ENCODE measurements around the gene CD24.
"Not testable (repeated sequence)": the region's sequence is repeated elsewhere in the genome, so short reads cannot be mapped to it uniquely, and the experiment has no call there.

Gene CD24, protein sequence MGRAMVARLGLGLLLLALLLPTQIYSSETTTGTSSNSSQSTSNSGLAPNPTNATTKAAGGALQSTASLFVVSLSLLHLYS

DNA sequence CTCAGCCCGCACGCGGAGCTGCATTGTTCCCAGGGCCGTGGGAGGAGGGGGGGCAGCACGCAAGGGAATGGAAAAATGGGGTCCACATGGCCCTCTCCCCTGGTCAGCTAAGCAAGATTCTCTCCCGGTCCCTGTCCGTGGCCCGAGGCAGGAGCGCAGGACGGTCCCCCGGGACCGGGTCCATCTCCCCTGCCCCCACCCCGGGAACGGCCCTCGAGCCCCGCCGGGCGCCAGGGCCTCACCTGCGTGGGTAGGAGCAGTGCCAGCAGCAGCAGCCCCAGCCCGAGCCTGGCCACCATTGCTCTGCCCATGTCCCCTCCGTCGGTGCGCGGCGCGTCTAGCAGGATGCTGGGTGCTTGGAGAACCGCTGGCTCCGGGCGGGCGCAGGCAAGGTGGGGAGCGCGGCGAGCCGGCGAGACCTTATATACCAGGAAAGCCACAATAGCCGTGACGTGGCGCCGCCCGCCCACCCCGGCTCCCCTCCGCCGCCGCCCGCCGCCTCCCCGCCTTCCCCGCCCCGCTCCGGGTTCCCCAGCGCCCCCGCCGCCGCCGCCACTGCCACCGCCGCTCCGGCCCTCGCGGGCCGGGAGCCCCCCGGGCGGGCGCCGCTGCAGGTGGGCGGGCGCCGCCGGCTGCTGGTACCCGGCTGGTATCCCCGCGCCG, at the start of gene CD24:
Gene CD24 (minus strand): TSS at position 394 of the 663 bp plus-strand sequence. CDS start 83 bp downstream, at position 311.
- DNase-seq (ENCODE audit: low spot score) = peak; percentile 65

DNA sequence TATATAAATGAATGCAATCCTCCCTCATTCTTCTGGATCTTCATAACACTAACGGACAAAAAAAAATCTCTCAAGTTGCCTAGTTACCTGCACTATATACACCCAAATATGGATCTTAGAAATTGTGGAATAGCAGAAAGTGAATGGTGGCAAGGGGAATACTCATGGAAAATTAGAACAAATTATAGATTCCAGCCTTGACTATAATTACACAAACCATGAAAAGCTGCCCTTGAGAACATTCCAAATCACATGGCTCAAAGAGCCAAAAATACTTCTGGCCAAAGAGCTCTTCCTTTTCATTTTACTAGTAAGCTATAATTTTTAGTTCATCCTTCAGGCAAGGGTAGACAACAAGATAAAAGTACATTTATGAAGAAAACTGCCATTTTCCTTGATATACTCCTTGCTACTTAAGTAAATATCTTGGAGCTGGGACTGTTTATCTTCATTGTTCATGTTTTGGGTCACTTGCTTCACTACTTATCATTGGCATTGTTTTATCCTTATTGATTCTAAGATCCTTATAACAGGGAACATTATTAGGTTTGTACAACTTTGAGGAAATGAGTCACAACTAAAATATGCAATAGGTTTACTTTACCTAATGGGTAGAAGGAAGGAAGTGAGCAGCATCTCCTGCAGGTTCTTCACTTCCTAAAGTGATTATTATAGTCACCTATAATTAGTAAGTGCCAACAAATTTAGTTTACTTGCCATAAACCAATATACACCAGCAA, 47.1 kb upstream of the CD24 start:
- no peak for DNase-seq (ENCODE audit: low spot score)

DNA sequence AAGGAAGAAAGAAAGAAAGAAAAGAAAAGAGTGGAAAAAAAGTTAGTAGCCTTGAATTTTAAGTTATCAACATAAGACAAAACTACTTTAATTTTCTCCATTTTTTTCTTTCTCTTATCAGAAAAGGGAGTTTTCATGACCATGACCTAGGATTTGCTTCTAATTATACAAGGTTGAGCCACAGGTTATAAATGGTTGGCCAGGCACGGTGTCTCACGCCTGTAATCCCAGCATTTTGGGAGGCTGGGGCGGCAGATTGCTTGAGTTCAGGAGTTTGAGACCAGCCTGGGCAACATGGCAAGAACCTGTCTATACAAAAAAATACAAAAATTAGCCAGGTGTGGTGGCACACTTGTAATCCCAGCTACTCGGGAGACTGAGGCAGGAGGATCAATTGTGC, 45.7 kb upstream of the CD24 start:
- DNase-seq (ENCODE audit: low spot score) = no peak

DNA sequence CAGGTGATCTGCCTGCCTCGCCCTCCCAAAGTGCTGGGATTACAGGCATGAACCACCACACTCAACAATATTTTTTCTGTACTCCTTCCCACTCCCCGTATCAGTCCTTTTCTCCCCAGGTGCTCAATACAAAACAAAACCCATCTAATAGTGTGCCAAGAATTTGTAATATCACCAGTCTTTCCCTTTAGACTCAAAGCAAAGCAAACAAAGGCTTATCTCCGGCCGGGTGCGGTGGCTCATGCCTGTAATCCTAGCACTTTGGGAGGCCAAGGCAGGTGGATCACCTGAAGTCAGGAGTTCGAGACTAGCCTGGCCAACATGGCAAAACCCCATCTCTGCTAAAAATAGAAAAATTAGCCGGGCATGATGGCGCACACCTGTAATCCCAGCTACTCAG, 45.1 kb upstream of the CD24 start:
- not testable (repeated sequence) for DNase-seq (ENCODE audit: low spot score)

DNA sequence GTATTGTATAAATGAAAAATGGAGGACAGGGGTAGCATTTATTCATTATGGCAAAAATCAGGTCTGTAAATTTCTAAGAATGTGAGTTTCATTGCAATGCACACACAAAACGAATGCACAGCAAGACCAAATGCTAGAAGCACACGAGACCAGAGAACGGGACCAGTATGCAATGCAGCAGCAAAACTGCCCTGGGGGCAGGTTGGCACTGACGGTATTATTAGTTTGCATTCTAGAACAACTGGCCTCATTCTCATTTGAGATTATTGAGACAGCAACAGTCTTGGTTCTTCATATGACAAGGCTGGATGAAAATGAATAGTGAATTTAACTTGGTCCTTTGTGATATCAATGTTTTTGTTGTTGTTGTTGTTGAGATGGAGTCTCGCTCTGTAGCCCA, 44.5 kb upstream of the CD24 start:
- no peak for DNase-seq (ENCODE audit: low spot score)

DNA sequence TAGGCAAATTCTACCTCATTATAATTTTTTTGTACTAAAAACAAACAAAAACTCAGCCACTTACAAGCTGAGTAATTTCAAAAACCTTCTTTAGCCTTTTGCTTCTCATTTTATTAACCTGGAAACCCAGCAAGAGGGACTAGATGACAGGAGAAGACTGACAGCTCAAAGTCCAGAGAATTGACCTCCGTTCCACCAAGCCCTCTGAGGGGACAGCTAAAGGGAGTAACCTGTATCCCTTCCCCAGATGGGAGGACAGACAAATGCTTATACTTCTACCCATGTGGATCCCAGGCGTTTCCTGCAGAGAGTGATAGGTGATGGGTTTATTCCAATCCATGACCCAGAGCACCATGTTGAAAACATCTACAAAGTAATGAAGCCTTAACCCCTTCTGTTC, 35.0 kb upstream of the CD24 start:
- no peak for DNase-seq (ENCODE audit: low spot score)

DNA sequence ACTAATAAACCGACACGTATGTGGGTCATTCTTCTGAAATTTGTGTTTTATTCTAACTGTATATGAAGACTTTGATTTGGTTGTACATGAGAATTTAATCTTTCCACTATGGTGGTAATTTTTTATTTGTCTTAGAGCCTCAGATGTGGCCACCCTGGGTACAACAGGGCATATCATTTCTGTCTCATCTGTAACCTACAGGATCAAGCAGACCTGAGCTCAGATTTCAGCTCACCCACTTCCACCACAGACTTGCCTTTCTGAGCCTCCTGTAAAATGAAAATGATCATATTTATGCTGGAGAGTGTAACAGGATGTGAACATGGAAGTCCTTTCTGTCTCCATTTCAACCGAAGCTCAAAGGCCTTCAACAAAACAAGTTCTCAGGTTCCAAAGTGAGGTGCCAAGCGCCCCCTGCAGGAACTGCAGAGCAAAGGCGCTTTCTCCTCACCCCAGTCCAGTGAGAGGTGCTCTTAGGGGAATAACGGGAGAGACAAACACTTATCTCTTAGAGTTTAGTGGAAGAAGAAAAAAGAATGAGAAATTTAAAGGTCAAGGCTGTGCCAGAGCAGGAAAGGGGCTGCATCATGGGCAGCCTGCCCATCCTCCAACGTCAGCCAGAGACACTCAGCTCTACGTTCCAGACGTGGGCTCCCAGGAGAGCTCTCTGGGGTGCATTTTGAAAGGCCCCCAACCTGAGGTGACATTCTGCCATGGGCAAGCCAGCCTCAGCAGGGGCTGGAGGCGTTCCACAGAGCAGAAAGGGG, 23.0 kb upstream of the CD24 start:
- peak; percentile 49 for DNase-seq (ENCODE audit: low spot score)

DNA sequence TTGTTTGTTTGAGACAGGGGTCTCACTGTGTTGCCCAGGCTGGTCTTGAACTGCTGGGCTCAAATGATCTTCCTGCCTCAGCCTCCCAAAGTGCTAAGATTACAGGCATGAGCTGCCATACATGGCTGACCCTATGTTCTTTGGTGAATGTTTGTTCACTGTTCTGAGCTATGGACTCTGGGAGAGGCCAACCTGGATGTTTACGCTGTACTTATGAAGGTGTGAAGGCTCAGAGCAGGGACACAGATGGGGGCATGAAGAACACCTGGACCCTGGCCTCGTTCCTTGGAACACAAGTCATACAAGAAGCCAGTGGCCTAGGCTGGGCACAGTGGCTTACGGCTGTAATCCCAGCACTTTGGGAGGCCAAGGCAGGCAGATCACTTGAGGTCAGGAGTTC, 21.1 kb upstream of the CD24 start:
- no peak for DNase-seq (ENCODE audit: low spot score)

DNA sequence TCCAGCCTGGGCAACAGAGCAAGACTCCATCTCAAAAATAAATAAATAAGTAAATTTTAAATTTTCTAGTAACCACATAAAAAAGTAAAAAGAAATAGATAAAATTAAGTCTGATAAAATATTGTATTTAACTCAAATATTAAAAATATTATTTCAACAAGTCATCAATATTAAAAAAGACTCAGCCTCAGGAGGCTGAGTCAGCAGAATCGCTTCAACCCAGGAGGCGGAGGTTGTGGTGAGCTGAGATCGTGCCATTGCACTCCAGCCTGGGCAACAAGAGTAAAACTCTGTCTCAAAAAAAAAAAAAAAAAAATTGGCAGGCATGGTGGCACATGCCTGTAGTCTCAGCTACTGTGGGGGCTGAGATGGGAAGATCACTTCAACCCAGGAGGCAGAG, 15.2 kb upstream of the CD24 start:
- DNase-seq (ENCODE audit: low spot score) = not testable (repeated sequence)

DNA sequence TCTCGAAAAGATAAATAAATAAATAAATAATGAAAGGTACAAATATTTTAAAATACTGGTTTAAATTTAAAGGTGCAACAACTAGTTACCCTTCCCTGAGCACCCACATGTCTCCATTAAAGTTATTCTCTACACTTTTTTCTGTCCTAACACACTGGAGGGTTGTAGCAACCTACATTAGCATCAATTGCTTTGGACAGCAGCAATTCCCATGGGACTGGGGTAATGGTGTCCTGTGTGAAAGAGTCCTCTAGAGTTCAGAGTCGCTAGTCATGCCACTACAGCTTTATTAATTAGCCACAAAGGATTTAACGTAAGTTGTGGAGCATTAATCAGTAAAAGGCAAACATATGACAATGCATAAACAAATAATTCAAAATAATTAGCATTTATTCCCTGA, 14.1 kb upstream of the CD24 start:
- no peak for DNase-seq (ENCODE audit: low spot score)

DNA sequence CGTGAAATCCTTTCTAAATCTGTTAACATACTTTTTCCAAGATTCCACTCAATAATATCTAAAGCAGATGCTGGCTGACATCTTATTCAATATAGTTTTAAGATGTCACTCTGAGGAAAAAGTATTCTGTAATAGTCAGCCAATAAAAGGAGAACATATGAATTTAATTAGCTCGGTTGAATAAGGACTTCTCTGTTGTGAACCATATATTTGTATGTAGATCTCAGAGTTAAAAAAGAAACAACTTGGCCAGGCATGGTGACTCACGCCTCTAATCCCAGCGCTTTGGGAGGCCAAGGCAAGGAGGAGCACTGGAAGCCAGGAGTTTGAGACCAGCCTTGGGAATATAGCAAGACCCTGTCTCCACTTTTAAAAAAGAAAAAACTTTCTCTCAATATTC, 7.4 kb upstream of the CD24 start:
- DNase-seq (ENCODE audit: low spot score) = no peak

DNA sequence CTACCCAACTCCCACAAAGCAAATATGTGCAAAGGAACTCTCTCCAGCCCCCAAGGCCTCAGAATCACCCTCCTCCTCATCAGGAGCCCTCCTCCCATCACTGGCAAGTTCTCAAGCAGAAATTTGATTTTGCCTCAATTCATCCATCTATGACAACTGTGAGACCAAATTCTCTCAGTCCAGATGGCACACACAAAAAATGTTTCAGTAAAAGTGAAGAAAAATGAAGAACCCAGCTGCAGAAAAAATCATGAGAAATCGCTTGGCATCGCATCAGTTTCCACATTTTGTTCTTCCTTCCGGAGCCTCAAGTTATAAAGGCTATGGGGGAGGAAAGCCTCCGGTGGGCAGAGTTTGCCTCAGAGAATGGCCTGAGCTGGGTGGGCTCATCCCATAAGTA, 6.4 kb upstream of the CD24 start:
- no peak for DNase-seq (ENCODE audit: low spot score)

DNA sequence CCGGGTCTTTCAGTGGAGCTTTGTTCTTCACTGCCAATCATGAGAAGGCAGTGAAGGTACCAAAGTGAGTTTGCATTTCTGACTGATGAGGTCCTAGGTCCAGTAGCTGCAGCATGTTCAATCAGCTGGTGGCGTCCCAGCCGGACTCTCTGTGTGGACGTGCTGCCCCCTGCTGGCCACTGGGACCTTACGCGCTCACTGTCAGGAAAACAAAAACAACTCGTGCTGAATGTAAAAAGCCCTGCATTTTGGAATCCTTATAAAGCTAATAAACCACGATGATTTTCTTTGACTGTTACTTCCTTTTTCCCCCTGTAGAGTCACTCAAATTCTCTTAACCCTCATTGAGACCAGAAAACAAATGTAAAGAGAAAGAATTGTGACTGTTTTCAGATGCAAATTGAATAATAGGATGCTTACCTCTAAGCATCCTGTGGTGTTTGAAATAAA, 4.9 kb upstream of the CD24 start:
- peak; percentile 83 for DNase-seq (ENCODE audit: low spot score)

DNA sequence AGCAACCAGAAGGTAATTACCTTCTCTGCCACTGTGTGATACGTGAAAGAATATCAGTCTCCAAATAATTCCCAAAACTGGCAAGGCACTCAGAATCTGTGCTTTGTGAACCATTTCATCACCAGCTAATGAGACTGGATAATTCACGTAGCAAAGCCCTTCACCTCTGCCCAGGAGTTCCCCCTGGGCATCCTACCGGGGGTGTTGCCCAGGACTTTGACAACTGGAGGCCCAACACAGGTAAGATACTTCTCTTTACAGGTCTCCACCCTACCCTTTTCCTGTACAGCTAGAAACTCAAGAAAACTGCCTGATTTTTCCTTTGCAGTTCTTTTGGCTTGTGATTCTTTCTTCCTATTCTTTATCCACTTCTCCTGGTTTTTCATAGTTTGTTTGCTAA, 2.7 kb upstream of the CD24 start:
- no peak for DNase-seq (ENCODE audit: low spot score)

DNA sequence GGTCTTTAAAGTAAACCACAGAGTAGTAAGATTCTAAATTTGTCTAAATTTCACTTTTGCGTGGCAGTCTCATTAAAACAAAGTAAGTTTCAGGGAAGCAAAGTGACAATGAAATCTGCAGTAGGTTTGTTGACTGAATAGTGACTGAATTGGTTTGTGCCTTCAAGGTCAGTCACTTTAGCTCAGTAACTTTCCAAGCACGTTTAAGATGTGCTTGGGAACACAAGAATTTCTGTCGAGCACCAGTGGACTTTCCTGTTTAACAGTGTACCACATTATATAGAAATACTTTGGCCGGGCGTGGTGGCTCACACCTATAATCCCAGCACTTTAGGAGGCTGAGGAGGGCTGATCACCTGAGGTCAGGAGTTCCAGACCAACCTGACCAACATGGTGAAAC, 1.7 kb upstream of the CD24 start:
- peak; percentile 29 for DNase-seq (ENCODE audit: low spot score)

DNA sequence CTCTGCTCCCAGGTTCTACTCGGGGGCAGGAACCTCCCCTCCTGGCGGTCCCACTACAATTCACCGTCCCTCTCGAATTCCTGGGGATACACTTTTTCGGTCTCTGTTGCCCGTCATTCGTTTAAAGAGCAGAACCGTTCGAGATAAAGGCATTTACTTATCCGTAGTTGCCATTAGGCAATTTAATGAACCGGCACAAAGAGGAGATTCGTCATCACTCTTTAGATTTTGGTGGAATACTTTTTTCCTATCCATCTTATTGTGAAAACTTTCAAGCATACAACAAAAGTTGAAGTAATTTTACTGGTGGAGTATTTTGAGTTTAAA, 1.2 kb upstream of the CD24 start:
- no peak for DNase-seq (ENCODE audit: low spot score)

DNA sequence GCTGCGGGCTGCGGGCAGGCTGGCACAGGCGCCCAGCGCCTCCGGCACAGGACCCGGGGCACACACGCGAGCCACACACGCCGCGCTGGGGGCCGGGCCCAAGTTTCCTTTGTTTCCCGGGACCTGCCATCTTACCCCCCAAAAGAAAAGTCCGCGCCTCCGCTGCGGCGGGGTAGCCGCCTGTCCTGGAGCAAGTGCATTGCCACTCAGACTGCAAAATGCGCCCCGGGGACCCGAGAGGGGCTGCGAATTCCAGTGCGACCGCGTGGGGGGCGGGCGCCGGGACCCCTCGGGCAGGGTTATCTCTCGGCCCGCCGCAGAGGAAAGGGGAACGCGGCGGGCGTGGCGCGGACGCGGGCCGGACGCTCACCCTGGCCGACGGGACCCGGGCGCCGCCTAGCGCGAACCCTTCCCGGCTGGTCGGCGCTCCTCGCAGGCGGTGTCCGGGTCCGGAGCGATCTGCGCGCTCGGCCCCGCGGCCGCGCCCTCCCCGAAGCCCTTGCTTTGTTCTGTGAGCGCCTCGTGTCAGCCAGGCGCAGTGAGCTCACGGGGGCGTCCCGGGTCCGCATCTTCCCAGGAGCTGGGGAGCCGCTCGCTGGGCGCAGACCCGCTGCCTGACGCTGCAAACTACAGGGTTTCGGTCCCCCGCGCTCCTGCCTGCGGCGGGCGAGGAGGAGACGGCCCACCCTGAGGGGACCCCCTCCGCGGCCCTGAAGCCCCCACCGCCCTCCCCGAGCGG, 639 bp upstream of the CD24 start:
- peak; percentile 61 for DNase-seq (ENCODE audit: low spot score)

DNA sequence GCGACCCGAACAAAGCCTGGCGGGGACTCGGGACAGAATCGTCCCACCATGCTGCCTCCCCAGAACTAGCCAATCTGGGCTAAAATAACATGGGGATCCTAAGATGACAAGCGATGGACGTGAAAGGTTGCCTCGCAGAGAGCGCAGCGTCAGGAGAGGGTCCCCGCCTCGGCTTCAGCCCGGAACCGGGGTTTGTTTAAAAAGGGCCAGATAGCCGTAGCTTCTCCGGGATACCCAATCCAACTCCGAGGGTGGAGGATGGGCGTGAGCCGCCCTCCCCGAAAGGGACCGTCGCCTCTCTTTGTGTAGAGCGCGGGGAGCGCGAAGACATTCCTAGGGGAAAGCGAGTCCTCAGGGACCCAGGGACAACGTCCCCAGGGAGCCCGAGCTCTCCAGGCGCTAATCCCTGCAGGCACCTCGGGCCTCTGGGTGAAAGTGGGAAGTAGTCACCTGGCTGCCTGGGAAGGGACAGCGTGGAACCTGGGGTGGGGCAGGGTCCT, 643 bp downstream of the CD24 start:
- no peak for DNase-seq (ENCODE audit: low spot score)

DNA sequence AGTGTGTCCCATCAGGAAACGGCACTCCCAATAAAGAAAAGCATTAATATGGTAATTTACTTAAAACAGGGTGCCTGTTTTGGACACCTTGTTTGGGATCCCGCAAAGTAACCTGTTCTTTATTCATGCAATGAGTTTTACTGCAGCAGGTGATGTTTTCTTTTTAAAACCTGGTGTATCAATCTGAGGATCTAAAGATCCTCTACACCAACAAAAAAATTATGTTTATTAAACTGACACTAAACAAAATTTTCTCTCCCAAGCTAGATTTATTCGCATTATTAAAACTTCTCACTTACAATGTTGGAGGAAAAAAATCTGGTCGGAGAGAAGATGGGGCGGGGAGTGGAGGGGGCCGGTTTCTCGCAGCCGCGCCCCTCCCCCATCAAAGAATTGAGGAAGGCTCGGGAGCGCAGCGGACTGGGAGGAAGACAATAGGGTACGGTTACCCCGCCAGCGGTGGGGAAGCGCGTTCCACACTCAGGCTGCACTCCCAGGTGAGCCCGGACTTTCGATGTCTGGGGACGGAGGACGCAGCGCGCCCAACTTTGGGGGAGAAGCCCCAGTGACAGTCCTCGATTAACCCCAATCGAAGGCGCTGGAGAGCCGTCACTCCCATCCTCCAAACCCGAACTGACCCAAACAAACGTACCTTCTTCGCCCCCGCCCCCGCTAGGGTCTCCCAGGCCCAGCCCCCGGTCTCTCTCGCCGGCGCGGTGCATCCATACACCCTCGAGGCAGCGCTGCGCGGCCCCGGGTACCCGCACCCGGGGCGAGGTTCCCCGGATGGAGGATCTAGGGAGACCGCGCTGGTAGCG, 1.3 kb downstream of the CD24 start:
- no peak for DNase-seq (ENCODE audit: low spot score)

DNA sequence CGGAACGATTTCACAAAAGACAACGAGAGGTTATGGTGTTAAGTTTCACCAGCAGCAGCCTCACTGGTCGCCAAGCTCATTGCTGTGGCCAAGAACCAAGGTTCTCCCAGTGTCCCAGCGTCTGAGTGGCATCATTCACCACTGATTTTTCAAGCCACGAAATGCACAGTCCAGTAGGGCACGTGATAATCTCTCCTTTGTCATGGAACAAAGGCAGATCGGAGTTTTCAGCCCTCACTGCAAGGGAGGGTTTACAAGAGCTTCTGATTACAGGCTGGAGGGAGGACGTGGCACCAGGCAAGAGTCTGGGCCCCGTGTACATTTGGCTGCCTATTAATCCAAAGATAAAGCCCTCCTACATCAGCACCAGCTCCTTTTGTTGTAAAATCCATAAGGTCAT, 2.0 kb downstream of the CD24 start:
- DNase-seq (ENCODE audit: low spot score) = no peak

DNA sequence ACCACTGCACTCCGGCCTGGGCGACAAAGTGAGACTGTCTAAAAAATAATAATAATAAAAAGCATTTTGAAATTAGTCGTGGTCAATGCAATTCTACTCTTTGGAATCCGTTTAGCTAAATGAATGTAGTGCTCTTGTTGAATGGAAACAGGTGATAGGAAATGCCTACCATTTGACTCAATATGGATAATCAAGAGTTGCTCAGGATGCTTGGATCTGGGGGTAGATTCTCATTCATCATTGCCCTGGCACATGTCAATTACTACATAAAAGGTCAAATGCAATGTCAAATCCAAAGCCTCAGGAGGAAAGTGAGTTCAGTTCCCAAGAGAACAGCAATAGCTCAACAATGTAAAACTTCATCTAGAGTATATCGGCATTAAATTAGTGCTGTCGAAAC, 3.8 kb downstream of the CD24 start:
- not testable (repeated sequence) for DNase-seq (ENCODE audit: low spot score)
